ENCODE measurements around the gene AMMECR1. TPM values are rescaled to one million over a fixed set of nuclear protein-coding genes. Genes with fewer than 3 reads are reported as not detected.

The AMMECR1 gene
- total and polyA plus RNA-seq, 12 donors, result 0.59 to 1.8 (median 0.99) TPM

DNA sequence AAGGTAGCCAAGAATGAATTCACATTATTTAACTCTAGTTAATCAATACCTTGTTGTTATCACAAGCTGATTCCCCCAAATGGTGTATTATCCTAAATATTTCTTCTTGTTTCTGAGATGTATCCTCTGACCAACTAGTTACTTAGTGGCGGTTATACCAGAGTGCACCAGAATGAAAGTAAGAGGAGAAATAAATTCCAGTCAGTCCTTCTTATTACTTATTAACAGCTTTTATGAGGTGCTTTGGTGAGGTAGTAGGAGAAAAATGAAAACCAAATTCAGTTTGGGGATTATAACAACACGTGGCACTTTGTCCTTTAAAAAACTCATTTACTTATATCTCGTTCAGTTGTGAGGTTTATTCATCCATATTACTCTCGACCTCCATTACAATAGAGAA, 101.9 kb downstream of the AMMECR1 start:
- Histone ChIP-seq H3K27me3 (peaks cover 0 to 37% (median 0%) of the 10 kb centered on the region in 7 donors), H3K36me3 (no peaks in the 10 kb centered on the region), H3K9me3 (no peaks in the 10 kb centered on the region), H3K4me1 (peaks cover 0 to 4% (median 0%) of the 10 kb centered on the region in 9 donors), H3K4me3 (no peak overlapping the region), H3K27ac (no peak overlapping the region)
- intact Hi-C loops (cut with DNase I), result no loop called here
- ATAC-seq (no peak), DNase-seq (no peak)
- TF ChIP-seq CTCF (IDR thresholded peaks at IDR 0.05), result no peak
- 94 to 95% methylated on average over 4 of the region's 4 CpGs for WGBS, 2 donors

DNA sequence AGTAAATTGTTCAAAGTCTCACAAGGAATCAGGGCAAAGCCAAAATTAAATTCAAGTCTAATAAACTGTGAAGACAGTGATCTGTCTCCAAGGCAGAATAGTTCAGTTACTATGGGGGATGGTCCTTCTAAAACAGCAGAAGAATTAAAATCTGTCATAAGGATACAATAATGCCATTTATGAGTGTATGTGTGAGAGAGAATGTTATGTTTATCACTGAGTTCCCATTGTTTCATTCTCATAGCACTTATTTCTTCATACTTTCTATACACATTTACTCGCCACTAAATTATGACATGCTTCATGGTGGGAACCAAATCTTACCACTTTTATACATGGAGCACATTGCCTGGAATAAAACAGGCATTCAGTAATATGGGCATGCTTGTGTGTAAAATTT, 102.5 kb downstream of the AMMECR1 start:
- peaks cover 0 to 37% (median 0%) of the 10 kb centered on the region in 7 donors for H3K27me3 ChIP-seq
- TF ChIP-seq CTCF (IDR thresholded peaks at IDR 0.05), result no peak
- H3K4me3 ChIP-seq, result no peak overlapping the region
- H3K9me3 ChIP-seq, result no peaks in the 10 kb centered on the region
- WGBS, 2 donors, result 100% methylated on average over 1 of the region's 1 CpG
- ATAC-seq (no peak), DNase-seq (no peak)
- intact Hi-C loops (cut with DNase I), result no loop called here
- H3K27ac ChIP-seq, result no peak overlapping the region
- H3K36me3 ChIP-seq, result no peaks in the 10 kb centered on the region
- H3K4me1 ChIP-seq, result peaks cover 0 to 4% (median 0%) of the 10 kb centered on the region in 9 donors

GRCh38 chrX:110214684-110215083, 103.2 kb downstream of the AMMECR1 start:
- intact Hi-C loops (cut with DNase I), result no loop called here
- Histone ChIP-seq H3K27me3 (peaks cover 0 to 30% (median 0%) of the 10 kb centered on the region in 7 donors), H3K4me3 (no peak overlapping the region), H3K9me3 (no peaks in the 10 kb centered on the region), H3K27ac (no peak overlapping the region), H3K36me3 (no peaks in the 10 kb centered on the region), H3K4me1 (peaks cover 0 to 4% (median 0%) of the 10 kb centered on the region in 9 donors)
- DNase-seq (no peak), ATAC-seq (no peak)
- TF ChIP-seq CTCF (IDR thresholded peaks at IDR 0.05), result no peak
- 85 to 90% methylated on average over 1 of the region's 1 CpG for WGBS, 2 donors

DNA sequence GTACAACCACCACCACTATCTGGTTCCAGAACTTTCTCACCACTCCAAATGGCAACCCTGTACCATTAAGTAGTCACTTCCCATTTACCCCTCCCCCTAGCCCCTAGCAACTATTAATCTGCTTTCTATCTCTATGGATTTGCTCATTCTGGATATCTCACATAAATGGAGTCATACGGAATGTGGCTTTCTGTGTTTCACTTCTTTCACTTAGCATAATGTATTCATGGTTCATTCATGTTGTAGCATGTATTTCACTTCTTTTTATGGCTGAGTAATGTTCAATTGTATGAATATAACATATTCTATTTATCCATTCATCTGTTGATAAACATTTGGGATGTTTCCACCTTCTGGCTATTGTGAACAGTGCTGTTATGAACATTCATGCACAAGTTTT, 104.7 kb downstream of the AMMECR1 start:
- 100% methylated on average over 1 of the region's 1 CpG for WGBS, 2 donors
- no peak for ATAC-seq
- Histone ChIP-seq H3K4me1 (peaks cover 0 to 4% (median 0%) of the 10 kb centered on the region in 9 donors), H3K36me3 (no peaks in the 10 kb centered on the region), H3K27ac (no peak overlapping the region), H3K9me3 (no peaks in the 10 kb centered on the region), H3K4me3 (no peak overlapping the region), H3K27me3 (peaks cover 0 to 19% (median 0%) of the 10 kb centered on the region in 7 donors)
- TF ChIP-seq CTCF (IDR thresholded peaks at IDR 0.05), result no peak
- no peak for DNase-seq
- intact Hi-C loops (cut with DNase I), result no loop called here
